ENCODE data around the gene MYLK2.
A peak's percentile ranks its signal among the peaks of the same experiment; 100 is the strongest.

The MYLK2 gene

DNA sequence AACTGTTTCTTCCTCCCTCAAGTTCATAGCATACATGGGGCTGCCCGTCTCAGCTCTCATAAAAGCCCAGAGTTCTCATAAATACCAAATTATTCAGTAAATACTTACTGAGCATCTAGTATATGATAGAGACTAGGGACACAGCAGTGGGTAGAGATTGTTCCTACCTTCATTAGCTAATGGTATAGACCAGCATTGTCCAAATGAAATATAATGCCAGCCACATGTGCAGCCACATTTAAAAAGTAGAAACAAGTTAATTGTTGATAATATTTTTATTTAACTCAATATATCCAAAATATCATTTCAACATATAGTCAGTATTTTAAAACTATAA, 52.4 kb downstream of the MYLK2 start:
- DNase-seq (ENCODE audit: low read depth) = no peak

DNA sequence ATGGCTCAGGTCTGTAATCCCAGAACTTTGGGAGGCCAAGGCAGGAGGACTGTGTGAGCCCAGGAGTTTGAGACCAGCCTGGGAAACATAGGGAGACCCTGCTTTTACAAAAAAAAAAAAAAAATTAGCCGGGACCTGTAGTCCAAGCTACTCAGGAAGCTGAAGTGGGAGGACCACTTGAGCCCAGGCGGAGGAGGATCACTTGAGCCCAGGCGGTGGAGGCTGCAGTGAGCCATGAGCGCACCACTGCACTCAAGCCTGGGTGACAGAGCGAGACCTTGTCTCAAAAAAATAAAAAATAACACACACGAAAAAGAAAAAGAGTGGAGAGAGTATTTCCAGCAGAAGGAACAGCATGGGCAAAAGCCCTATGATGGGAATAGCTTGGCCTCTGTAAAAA, 53.2 kb downstream of the MYLK2 start:
- DNase-seq (ENCODE audit: low read depth) = no peak

- no peak for DNase-seq (ENCODE audit: low read depth)
Measured at GRCh38 chr20:31875671-31876070, 56.5 kb downstream of the MYLK2 start.

DNA sequence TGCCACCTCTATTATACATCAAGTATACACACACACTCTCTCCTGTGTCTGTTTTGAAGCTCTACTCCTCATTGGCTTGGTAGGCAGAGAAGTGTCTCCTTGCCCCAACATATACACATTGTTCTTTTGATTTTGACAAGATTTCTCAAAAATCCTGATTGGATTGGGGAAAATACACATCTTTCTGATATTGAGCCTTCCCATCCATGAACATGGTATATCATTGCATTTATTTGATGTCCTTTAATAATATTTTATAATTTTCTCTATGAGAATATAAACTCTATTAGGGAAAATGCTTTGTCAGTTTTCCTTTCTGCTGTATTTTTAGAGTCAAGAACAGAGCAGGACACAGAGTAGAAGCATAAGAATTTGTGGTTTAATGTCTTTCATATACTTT, 58.5 kb downstream of the MYLK2 start:
- DNase-seq (ENCODE audit: low read depth) = no peak

DNA sequence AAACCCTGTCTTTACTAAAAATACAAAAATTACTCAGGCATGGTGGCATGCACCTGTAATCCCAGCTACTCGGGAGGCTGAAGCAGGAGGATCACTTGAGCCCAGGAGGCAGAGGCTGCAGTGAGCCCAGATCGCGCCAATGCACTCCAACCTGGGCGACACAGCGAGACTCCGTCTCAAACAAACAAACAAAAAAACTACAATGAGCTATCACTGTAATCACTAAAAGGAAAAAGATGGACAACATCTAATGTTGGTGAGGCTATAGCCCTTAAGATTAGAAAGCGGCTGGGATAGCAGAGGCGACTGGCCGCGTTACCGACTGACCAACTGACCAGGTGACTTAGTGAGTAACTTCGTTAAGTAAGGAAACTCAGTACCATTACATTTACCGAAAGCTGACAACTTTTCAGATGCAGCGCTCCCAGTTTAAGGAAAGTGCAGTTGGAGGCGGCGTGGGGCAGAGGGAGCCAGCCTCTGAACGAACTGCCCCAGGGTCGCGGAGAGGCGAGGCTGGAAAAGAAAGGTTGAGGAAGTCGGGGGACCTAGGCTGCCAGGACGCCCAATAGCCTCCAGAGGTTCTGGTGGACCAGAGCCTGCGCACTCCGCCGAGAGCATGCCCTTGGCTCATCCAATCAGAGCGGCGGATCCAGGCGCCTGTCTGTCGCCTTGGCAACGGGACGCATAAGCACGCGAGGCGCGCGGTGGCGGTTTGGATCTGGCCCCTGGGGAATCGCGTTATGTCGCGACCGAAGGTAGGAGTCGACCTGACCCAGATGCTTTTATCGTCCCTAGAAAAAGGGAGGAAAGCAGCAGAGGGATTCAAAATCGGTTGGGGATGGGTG, 60.2 kb downstream of the MYLK2 start:
- peak; percentile 66 for DNase-seq (ENCODE audit: low read depth)

- no peak for DNase-seq (ENCODE audit: low read depth)
Measured at GRCh38 chr20:31881945-31882344, 62.8 kb downstream of the MYLK2 start.

DNA sequence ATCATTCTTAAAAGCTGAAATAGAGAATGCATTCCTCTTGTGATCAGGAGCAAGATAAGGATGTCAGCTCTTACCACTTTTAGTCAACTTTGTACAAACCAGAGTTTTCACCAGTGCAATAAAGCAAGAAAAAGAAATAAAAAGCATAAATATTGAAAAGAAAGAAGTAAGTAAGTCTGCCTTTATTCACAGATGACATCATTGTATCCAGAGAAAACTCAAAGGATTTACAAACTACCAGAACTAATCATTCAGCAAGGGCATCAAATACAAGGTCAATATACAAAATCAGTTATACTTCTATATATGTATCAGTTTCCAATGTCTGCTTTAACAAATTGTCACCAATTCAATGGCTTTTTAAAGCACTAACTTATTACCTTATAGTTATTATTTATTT, 64.7 kb downstream of the MYLK2 start:
- DNase-seq (ENCODE audit: low read depth) = no peak
